ENCODE results near the gene CXCR2. TPM values are rescaled to one million over a fixed set of nuclear protein-coding genes. Genes with fewer than 3 reads are reported as not detected.

The CXCR2 gene
- total and polyA plus RNA-seq, 2 of the 8 experiments (the other 6 are each of a cell fraction or from before 2014, with no cell fraction given) = 1.4 to 1.6 TPM

GRCh38 chr2:218083352-218083676, 42.5 kb upstream of the CXCR2 start:
- DNase-seq (ENCODE audit: low read depth in 1 of 2, low spot score in 2 of 2) (no peak), FAIRE-seq (no peak)
- H3K36me3 ChIP-seq (ENCODE audit: control insufficient read depth in 2 of 4, insufficient read depth in 4 of 4, low read length in 3 of 4) = no peaks in the 10 kb centered on the region
- no peaks in the 10 kb centered on the region for H3K79me1 ChIP-seq (ENCODE audit: low read depth, low read length)
- H3K4me3 ChIP-seq (ENCODE audit: extremely low read depth in 1 of 4, insufficient read depth in 2 of 4, low read depth in 3 of 4, low read length in 4 of 4) = no peak overlapping the region
- TF ChIP-seq CHD1 (IDR thresholded peaks at IDR 0.05; ENCODE audit: low read depth, low read length) (no peak), HDAC6 (IDR thresholded peaks at IDR 0.05; ENCODE audit: low read depth, low read length) (no peak), GTF2F1 (IDR thresholded peaks at IDR 0.05; ENCODE audit: borderline replicate concordance, low read depth, low read length) (no peak), GABPA (IDR thresholded peaks at IDR 0.05; ENCODE audit: borderline replicate concordance, insufficient read depth, low read length) (no peak), EP300 (IDR thresholded peaks at IDR 0.05; ENCODE audit: borderline replicate concordance in 1 of 2, low read depth in 2 of 2, low read length in 2 of 2) (no peak), BRCA1 (IDR thresholded peaks at IDR 0.05; ENCODE audit: low read depth, low read length) (no peak), EZH2 (IDR thresholded peaks at IDR 0.05; ENCODE audit: low read depth, low read length, severe bottlenecking) (no peak), SP1 (IDR thresholded peaks at IDR 0.05; ENCODE audit: low read depth, low read length) (no peak), RAD21 (IDR thresholded peaks at IDR 0.05 in 1 of 2, conservative IDR thresholded peaks at IDR 0.05 in 1 of 2; ENCODE audit: low read depth in 2 of 2, low read length in 2 of 2) (no peak), RFX5 (IDR thresholded peaks at IDR 0.05; ENCODE audit: borderline replicate concordance, low read depth, low read length) (no peak), ASH2L (IDR thresholded peaks at IDR 0.05; ENCODE audit: low read length) (no peak), POLR2AphosphoS5 (IDR thresholded peaks at IDR 0.05; ENCODE audit: low read depth, low read length) (no peak), NRF1 (IDR thresholded peaks at IDR 0.05; ENCODE audit: low read depth, low read length) (no peak), USF2 (IDR thresholded peaks at IDR 0.05; ENCODE audit: low read length) (no peak)
- H3K56ac ChIP-seq (replicated peaks; ENCODE audit: insufficient read length, low read depth, low read length) = no peak overlapping the region
- H4K91ac ChIP-seq (replicated peaks; ENCODE audit: insufficient read length, low read length) = no peak overlapping the region
- H3K23ac ChIP-seq (ENCODE audit: insufficient read length) = no peak overlapping the region
- H2BK15ac ChIP-seq (ENCODE audit: low read length) = no peak overlapping the region
- peaks cover 0 to 4% of the 10 kb centered on the region in 2 experiments for H4K20me1 ChIP-seq (replicated peaks in 1 of 2; ENCODE audit: control insufficient read depth in 1 of 2, insufficient read depth in 2 of 2, low read length in 2 of 2)
- H2BK20ac ChIP-seq (ENCODE audit: low read length) = no peak overlapping the region
- H4K8ac ChIP-seq (ENCODE audit: extremely low read depth, insufficient read depth, low read length) = no peak overlapping the region
- H3K79me2 ChIP-seq (ENCODE audit: control insufficient read depth in 1 of 2, insufficient read depth in 2 of 2, low read length in 2 of 2) = no peaks in the 10 kb centered on the region
- no peak overlapping the region for H2AFZ ChIP-seq (ENCODE audit: low read length)
- no peak overlapping the region for H2BK120ac ChIP-seq (replicated peaks; ENCODE audit: low read depth, low read length)
- no peak overlapping the region for H3K27ac ChIP-seq (ENCODE audit: low read depth, low read length)
- no peak overlapping the region for H3K9ac ChIP-seq (replicated peaks in 1 of 4; ENCODE audit: extremely low read depth in 1 of 4, low read depth in 3 of 4, low read length in 3 of 4)
- no peak overlapping the region for H3K14ac ChIP-seq (ENCODE audit: insufficient read length)
- H4K5ac ChIP-seq (ENCODE audit: insufficient read length, low read depth, low read length) = no peak overlapping the region
- H3K9me3 ChIP-seq (ENCODE audit: insufficient read depth in 2 of 2, low read depth in 1 of 2, low read length in 1 of 2) = no peaks in the 10 kb centered on the region
- H2BK5ac ChIP-seq (ENCODE audit: low read depth, low read length) = no peak overlapping the region
- H3K4ac ChIP-seq (replicated peaks; ENCODE audit: insufficient read length, low read depth, low read length) = no peak overlapping the region
- H3K18ac ChIP-seq (ENCODE audit: extremely low read depth, low read length) = no peak overlapping the region
- ChIA-PET CTCF (ENCODE audit: partially characterized antibody) (interaction anchor here (1.0 to 2.1 kb wide), 3 partner anchors 9 to 11 kb away, joined by 3 to 8 read pairs (median 3); no protein-coding TSS in a partner anchor), POLR2A (ENCODE audit: partially characterized antibody) (no interaction called here)
- H3K27me3 ChIP-seq (replicated peaks in 1 of 4; ENCODE audit: control insufficient read depth in 3 of 4, extremely low read depth in 1 of 4, insufficient read depth in 3 of 4, low read length in 3 of 4) = no peaks in the 10 kb centered on the region
- H2BK12ac ChIP-seq (ENCODE audit: low read depth, low read length) = no peak overlapping the region
- 88% methylated on average over 3 of the region's 3 CpGs; no CpG with 5 or more reads in 1 of the 2 experiments for WGBS, 2 experiments (ENCODE audit: extremely low coverage in 1 of 2, insufficient coverage in 1 of 2, insufficient read length in 1 of 2, insufficient replicate concordance in 2 of 2, low coverage in 1 of 2, low lambda C conversion rate in 2 of 2, missing lambda C conversion rate in 1 of 2)
- no peak overlapping the region for H3K4me2 ChIP-seq (ENCODE audit: insufficient read depth in 1 of 2, low read depth in 2 of 2, low read length in 2 of 2)
- H3K4me1 ChIP-seq (replicated peaks in 1 of 4; ENCODE audit: control insufficient read depth in 3 of 4, insufficient read depth in 4 of 4, low read length in 3 of 4) = no peaks in the 10 kb centered on the region
- H2AK5ac ChIP-seq (ENCODE audit: low read depth, low read length) = no peak overlapping the region
- H3K23me2 ChIP-seq (ENCODE audit: low read depth, low read length) = peaks cover 5% of the 10 kb centered on the region
